ENCODE measurements around the gene RAET1L.
"Not testable (repeated sequence)": the region's sequence is repeated elsewhere in the genome, so short reads cannot be mapped to it uniquely, and the experiment has no call there.

Gene RAET1L, protein sequence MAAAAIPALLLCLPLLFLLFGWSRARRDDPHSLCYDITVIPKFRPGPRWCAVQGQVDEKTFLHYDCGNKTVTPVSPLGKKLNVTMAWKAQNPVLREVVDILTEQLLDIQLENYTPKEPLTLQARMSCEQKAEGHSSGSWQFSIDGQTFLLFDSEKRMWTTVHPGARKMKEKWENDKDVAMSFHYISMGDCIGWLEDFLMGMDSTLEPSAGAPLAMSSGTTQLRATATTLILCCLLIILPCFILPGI

DNA sequence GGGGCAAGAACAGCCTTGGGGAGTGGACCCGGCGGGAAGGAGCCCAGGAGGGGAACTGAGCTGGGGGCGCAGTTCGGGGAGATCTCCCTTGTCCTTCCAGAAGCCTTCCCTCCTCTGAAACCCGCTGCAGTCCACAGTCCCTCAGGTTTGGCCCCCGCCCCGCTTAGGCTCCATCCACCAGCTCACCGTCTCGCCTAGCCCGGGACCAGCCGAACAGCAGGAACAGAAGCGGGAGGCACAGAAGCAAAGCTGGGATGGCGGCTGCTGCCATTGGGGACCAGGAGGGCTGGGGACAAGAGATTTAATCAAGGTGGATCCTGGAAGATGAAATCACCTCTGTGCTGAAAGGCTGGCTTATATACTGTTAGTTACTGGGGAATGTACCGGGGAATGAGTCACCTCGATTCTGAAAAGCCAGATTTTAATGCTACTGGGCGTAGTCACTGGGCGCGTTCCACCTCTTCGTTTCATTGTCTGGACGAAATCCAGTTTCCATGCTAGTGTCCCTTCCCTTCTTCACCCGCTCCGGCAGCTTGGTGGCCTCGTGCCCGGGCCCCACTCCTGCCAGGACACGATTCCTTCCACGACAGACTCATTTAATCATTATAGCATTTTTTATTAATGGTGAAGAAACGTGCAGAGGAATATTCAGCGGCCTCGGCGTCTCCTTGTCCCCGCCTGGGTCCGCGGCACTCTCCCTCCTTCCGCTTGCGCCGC, at the start of gene RAET1L:
TSS of gene RAET1L (minus strand) at position 332 of the 717 bp plus-strand sequence. CDS start at position 271, 61 bp downstream.
- DNase-seq (ENCODE audit: low read depth), result no peak

DNA sequence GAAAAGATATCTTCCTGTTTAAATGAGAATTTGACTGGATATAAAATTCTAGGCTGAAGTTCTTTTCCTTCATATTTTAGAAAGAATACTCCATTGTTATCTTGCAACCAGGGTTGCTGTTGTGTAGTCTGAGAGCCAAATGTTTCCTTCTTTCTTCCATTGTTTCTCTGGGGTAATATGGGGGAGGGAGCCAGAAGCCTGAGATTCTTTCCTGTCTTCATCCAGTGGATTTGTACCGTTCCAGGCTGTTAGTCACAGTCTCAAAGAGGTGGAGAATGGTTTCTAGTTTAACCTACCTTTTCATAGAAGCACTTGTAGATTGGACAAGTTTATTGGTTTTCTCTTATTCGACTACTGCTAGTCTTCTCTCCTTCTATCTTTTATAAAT, 49.7 kb upstream of the RAET1L start:
- no peak for DNase-seq (ENCODE audit: low read depth)

DNA sequence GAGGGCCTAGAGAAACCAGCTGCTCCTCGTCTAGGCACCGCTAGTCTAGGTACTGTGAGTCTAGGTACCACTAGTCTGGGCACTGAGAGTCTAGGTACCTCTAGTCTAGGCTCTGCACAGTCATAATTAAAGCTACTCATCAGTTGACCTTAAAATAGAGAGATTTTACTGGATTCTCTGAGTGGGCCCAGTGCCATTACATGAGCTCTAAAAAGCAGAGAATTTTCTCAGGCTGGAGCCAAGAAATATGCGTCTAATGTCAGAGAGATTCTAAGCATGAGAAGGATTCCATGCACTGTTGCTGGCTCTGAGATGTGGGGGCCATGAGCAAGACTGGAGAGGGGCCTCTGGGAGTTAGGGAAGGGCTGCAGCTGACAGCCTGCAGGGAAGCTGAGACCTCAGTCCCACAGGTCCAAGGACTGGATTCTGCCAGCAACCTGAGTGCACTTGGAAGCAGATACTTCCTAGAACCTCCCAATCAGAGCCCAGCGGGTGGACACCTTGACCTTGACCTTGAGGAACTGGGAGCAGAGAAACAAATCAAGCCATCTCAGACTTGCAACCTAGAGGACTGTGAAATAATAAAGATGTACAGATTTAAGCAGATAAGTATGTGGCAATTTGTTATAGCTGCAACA, 49.2 kb upstream of the RAET1L start:
- DNase-seq (ENCODE audit: low read depth), result not testable (repeated sequence)

DNA sequence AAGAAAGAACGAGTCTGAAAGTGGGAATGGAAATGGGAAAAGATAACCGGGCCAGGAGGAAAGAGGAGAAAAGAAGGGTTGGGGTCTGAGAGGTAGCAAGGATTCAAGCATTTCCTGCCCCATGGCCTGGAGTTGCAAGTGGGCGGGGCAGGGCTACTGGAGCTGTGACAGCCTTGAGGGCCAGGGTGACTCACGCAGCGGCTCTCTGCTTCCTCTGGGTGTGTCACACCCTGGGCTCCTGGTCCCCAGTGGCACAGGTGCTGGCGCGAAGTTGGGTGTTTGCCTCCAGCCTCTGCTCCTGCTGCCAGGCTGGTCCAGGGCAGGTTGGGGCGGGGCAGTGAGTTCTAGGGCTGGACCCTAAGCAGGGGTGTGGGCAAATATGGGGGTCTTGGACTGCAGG, 46.9 kb upstream of the RAET1L start:
- peak; percentile 23 for DNase-seq (ENCODE audit: low read depth)

DNA sequence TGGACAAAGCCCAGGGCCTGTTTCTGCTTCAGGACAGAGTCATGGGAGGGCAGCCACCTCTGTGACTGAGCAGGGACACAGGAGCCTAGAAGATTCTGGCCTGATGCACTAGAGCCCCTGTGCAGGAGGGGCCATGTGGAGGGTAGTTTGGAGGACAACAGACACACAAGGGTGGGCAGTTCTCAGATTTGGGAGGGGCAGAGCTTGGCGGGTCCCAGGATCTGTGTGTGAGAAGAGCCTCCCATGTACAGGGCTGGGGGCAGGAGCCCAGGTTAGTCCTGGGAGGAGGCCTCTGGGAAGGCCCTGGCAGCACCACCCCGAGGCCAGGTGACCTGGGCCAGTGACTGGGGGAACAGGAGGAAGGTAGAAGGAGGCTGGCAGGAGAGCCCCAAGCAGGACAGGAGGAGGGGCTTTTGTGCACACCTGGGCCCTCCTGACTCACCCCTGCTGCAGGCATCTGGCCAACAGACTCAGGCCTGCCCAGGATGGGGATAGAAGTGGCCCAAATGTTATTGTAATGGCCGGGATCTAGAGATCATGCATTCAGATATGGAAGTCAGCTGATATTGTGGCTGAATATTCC, 45.0 kb upstream of the RAET1L start:
- DNase-seq (ENCODE audit: low read depth), result no peak

DNA sequence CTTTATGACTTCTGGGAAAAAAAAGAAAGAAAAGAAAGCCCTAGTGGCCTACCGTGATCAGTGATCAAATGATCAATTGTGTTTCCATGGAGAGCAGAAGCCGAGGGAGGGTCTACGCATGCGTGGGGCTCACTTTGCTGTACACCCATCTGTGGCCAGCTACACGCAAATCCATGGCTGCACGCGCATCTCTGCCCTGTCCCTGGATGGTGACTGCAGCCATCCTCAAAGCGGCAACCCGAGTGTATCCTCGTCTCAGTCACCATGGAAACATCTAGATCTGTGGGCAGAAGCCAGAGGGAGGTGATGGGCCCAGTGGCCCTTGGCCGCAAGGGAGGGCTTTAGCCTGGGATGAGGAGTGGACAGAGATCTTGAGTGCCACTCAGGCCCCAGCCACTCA, 44.4 kb upstream of the RAET1L start:
- no peak for DNase-seq (ENCODE audit: low read depth)

DNA sequence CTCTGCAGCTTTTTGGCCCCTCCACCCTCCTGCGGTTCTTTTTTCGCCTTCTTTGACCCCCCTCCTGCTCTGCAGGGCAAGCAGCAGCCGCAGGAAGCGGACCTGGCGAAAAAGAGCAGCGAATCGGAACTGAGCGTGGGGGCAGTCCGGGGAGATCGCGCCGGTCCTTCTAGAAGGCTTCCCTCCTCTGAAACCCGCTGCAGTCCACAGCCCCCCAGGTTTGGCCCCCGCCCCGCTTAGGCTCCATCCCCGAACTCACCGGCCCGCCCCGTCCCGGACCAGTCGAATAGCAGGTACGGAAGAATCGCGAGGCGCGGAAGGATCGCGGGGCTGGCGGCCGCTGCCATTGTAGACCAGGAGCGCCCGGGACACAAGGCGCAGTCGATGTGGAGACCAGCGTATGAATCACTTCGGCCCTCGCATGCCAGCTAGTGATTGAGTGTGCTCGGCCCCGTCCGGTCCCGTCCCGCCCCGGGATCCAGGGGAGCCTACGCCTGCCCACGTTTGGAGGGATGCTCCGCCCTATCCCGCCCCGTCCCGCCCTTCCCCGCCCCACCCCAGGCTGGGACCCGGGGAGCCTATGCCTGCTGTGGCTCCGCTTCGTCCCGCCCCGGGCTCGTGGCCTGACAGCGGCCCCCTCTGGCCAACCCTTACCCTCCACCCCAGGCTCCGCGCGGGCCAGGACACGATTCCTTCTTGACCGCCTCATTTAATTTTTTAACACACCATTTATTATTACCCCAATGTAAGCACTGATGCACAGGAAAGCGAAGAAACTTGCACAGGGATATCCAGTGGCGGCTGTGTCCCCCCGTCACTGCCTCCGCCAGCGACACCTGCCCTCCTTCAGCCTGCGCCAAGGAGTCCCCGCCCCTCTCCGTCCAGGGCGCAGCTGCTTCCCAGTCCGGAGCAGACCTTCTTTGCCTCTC, 43.7 kb upstream of the RAET1L start, which contains the start of gene ULBP3:
TSS of gene ULBP3 (minus strand) at position 402 of the 929 bp plus-strand sequence. CDS start at position 347, 55 bp downstream.
- peak; percentile 76 for DNase-seq (ENCODE audit: low read depth)

DNA sequence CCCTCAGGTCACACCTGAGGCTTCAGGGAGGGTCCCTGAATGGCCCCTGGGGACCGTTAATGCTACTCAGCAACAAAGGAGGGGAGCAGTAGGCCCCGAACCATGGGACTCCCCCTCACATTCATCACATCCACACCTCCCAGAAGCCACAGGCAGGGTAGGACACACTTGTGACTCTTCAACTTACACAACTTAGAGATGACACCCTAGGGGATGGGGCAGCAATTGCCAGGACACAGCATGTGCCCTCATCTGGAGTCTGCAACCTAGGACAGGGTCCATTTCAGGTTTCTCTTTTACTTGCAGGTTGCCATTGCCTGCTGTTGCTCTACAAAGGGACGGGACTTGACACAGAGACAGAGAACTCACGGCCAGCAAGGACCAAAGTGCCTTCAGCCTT, 42.8 kb upstream of the RAET1L start:
- no peak for DNase-seq (ENCODE audit: low read depth)

DNA sequence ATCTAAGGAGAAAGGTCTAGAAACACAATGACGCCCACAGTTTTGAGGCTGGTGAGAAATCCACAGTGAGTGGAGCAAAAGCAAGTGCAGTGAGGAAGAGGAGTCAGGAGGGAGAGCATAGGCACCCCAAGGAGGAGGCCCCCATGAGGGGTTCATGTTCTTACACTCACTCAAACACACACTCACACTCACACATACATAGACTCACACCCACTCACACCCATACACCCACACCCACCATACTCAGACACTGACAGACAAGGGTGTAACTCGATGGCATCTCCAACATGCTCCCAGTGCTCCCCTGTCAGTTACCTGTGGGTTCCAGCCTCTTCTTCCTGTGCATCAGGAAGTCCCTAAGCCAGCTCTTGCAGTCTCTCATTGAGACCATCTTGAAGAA, 39.8 kb upstream of the RAET1L start:
- DNase-seq (ENCODE audit: low read depth), result no peak

DNA sequence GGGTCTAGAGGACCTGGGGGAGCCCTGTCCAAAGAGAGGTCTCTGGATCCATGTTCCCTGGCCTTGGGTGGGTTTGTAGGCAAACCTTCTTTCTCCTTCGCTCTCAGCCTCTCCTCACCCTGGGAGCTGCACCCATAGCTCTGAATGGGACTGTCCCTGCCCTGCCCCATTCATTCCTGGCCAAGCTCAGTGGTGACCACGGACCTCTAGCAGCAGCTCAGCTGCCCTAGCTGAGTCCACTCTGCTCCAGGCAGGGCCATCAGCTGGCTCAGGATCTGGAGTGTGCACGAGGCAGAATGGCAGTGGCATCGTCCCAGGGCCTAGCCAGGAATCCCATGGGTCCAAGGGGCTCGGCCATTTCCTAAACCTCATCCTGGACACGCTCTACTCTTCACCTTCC, 38.3 kb upstream of the RAET1L start:
- no peak for DNase-seq (ENCODE audit: low read depth)

DNA sequence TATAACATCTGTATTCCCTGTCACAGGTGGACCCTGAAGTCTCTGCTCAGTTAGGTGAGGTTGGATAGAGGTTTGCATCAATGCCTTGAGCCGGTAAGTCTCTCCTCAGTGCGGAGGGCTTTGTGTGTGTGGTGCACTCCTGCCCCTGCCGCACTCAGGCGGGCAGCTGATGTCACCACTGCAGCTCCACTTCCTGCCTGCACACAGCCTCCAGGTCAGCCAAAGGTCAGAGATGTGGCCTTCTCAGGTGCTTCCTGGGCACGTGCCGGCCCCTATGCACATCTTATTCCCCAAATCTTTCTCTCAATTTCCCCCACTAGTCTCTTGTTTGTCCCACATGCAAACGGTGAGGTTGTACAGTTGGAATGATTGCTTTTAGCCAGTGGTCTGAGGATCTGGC, 34.6 kb upstream of the RAET1L start:
- DNase-seq (ENCODE audit: low read depth), result not testable (repeated sequence)

DNA sequence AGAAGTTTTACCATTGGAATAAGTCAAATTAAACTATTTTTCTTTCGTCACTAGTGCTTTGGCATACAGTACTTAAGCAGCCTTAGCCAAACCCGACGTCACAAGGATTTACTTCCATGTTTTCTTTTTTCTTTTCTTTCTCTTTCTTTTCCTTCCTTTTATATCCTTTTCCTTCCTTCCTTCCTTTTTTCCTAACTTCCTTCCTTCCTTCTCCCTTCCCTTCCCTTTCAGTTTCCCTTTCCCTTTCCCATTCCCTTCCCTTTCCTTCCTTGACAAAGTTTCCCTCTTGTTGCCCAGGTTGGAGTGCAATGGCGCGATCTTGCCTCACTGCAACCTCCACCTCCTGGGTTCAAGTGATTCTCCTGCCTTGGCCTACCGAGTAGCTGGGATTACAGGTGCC, 33.7 kb upstream of the RAET1L start:
- no peak for DNase-seq (ENCODE audit: low read depth)

DNA sequence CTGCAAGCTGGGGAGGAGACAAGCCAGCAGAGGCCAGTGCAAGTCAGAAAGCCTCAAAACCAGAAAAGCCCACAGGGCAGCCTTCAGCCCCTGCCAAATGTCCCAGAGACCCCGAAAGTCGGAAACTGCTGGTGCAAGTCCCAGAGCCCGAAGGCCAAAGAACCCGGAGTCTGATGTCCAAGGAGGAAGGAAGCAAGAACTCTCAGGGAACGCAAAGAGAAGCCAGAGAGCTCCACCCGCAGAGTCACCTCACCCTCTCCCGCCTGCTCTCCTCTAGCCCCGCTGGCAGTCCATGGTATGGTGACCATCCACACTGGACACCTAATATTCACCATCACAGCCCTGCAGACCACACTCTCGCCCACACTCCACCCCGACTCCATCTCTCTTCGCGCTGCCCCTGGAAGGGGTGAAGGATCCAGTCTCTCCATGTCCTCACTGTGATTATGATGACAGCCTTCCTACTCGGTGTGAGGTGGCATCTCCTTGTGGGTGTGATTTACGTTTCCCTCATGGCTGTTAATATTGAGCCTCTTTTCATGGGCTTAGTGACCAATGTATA, 33.0 kb upstream of the RAET1L start:
- DNase-seq (ENCODE audit: low read depth), result no peak

DNA sequence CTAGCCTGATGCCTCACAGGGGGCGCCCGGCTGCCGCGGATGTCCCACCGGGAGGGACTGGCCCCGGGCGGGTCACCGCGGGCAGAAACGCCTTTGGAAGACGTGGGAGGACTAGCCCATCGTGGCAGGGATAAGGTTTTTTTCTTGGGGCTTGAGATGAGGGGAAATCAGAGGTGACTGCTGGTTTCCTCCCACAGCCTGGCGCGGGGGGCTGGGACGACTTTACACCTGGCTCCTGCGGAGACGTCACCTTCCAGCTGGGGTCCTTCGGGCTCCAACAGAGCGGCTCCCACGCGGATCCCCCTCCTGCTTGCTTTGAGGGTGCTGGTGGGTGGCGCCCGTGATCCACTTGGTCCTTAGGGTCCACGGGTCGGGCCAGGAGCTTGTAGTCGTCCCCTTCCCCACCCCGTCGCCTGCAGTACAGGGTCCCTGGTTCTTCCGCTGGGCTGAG, 32.2 kb upstream of the RAET1L start:
- no peak for DNase-seq (ENCODE audit: low read depth)

DNA sequence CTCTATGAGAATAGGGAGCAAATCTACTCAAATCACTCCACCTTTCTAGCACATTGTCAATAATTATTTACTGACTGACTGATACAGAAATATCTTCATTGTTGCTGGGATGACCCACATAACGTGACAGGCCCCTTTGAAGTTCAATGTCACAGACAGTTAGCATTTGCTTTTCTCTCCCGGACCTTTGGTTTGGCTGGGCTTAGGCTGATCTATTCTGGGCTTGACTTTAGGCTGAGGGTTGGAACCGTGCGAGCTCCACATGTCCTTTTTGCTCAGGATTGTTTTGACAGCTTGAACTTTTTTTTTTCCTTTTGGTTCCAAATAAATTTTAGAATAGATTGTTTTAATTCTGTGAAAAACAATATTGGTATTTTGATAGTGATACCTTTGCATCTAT, 31.6 kb upstream of the RAET1L start:
- no peak for DNase-seq (ENCODE audit: low read depth)

DNA sequence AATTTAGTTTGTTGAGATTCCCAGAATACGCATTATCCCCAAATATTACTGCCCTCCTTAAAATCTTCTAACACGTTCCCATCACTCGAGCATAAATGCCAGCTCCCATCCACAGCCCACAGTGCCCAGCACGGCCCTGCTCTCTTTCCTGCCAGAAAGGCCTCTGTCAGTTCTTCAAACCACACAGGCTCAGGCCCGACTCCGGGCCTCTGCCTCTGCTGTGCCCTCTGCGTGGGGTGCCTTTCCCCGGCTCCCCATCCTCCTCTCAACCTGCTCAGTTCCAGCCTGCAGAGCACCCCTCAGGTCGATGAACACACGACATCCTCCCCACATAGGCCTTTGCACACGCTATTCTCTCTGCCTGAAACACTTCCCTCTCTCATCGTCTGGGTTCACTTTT, 30.8 kb upstream of the RAET1L start:
- DNase-seq (ENCODE audit: low read depth), result no peak

DNA sequence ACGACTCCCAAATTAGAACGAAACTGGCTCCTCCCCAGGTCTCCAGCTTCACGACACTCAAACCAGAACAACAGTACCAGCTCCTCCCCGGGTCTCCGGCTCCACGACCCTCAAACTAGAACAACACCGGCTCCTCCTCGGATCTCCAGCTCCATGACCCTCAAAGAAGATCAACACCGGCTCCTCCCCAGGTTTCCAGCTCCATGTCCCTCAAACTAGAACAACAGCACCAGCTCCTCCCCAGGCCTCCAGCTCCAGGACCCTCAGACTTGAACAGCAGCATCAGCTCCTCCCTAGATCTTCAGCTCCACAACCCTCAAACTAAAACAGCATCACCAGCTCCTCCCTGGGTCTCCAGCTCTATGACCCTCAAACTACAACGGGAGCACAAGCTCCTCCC, 29.8 kb upstream of the RAET1L start:
- DNase-seq (ENCODE audit: low read depth), result no peak

DNA sequence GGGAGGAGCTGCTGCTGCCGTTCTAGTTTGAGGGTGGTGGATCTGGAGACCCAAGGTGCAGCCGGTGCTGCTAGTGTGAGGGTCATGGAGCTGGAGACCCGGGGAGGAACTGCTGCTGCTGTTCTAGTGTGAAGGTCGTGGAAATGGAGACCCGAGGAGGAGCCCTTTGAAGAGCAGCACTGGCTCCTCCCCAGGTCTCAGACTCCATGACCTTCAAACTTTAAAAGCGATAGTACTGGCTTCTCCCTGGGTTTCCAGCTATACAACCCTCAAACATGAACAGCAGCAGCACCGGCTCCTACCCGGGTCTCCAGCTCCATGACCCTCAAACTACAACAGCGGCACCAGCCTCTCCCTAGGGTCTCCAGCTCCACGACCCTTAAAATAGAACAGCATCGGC, 28.1 kb upstream of the RAET1L start:
- no peak for DNase-seq (ENCODE audit: low read depth)

DNA sequence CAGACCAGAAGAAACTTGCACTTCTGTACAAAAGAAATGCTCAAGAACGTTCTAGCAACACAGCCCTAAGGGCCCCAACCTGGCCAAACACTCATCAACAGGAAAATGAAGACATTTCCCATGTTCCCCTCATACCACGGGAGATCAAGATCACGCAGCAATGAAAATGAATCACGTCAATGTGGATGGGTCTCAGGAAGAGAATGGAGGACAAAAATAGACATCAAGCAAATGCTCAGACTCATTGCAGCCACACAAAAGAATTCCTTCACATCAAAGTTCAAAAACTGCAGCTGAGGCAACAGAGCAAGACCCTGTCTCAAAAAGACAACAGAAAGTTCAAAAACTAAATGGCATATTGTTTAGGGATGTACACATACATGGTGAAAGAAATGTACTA, 25.5 kb upstream of the RAET1L start:
- no peak for DNase-seq (ENCODE audit: low read depth)

DNA sequence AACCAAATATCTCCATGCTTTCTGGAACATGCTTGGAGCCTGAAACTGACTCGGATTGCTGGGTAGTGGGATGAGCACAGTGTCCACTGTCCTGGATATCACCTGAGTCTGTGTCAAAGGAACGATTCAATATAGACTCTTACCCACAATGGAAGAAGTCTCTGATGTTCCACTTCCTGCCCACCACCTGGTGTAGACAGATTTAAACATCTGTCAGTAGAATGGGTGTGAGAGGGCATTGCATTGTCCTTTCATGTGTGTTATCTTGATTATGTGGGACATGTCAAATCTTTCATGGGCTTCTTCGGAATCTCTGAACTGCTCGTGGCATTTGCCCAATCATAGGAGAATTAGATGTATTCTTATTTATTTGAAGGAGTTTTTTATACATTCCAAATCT, 22.8 kb upstream of the RAET1L start:
- DNase-seq (ENCODE audit: low read depth), result no peak

DNA sequence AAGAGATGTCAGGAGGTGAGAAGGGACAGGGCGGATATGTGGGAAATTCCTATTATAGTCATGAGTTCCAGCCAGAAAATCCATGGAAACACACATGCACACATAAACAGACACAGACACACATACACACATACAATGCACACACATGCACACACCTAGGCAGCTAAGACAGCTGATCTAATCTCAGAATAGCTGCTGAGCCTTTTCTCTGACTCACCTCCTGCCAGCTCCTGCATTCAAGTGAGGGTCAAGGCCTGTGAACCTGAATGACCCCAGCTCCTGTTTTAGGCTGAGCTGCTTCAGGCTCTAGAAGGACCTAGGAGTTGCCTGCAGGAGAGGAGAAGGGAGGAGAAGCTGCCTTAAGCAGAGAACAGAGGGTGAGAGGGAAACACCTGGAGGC, 21.6 kb upstream of the RAET1L start:
- DNase-seq (ENCODE audit: low read depth), result no peak
